Measurements from ENCODE around the gene PRND.

DNA sequence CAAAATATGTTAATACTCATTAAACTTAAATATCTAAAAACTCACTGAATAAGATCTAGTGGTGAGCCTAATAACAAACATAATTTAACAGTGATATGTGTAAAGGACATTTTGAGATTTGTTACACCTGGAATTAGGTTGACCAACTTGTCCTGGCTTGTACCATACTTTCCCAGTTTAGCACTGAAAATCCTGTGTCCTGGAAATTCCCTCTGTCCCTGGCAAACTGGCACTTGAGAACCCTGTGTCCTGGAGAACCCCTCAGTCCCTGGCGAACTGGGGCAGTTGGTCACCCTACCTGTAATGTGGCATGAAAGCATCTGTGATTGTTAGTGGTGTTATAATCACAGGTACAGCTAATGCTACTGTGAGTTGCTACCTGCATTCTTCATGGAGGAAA lies 6.9 kb upstream of the PRND start:
- TF ChIP-seq EZH2phosphoT487 (IDR thresholded peaks at IDR 0.05; ENCODE audit: insufficient read depth, low read depth) (no peak), EZH2 (IDR thresholded peaks at IDR 0.05; ENCODE audit: insufficient read depth, poor library complexity, severe bottlenecking) (no peak)
